K562 (cell line): ENCODE data around the gene ZNF236. TPM values are rescaled to one million over a fixed set of nuclear protein-coding genes. Genes with fewer than 3 reads are reported as not detected.
A peak's percentile ranks its signal among the peaks of the same experiment; 100 is the strongest.

Experiments
- ATAC-seq: fragments of 200-7000 bp; cut with Tn5 transposase; 3 replicates; pipeline ENCODE4 v1.9.1; 2020; ENCODE audit warnings: moderate library complexity
- BruUV-seq: library from RNA; stranded (reverse); fragments of 400-500 nt; replicated peaks from 2 replicates; lab custom pipeline; 2021; lab: Mats Ljungman, UMichigan
- CTCF ChIA-PET: fragments of 300-600 bp; formaldehyde crosslinking; extraction: SDS; loops from one replicate; lab custom pipeline; 2021; ENCODE audit warnings: low intra/inter-chr PET ratio; lab: Yijun Ruan, JAX
- POLR2A ChIA-PET: fragments of 300-600, 350-650 bp; sonication (Branson Sonifier 250); formaldehyde crosslinking; extraction: SDS; loops from one replicate; lab custom pipeline; 2021; ENCODE audit warnings: antibody characterized with exemption, inconsistent platforms; lab: Yijun Ruan, JAX
- DNase-seq, 4 experiments: peaks; one replicate each; pipeline versions ENCODE4 v3.0.0 to v3.0.0-alpha.2; 2011 to 2018; ENCODE audit warnings: low spot score in 3 of 4, mixed read lengths in 3 of 4; ENCODE audit errors: extremely low read depth in 1 of 4
- FAIRE-seq: peaks from 2 replicates; lab custom pipeline; 2011; peaks lifted over from hg19 to GRCh38; lab: Jason Lieb, UNC
- H2AFZ ChIP-seq: 2 replicates; pipeline ENCODE4 v1.6.0; 2011; ENCODE audit warnings: low read depth, low read length, control low read depth, inconsistent platforms
- H3K27ac ChIP-seq: fragments of 200-600 bp; 3 replicates; pipeline ENCODE4 v1.8.0; 2011; ENCODE audit warnings: low read depth, mild to moderate bottlenecking, control low read depth, inconsistent platforms, low read length, moderate library complexity, mixed read lengths; ENCODE audit errors: extremely low read depth
- H3K27me3 ChIP-seq, 2 experiments: fragments of 300-600 bp in 1 of 2; 2 replicates in 1 of 2; 3 replicates in 1 of 2; pipeline versions ENCODE4 v1.6.0 to v1.8.0; 2011; ENCODE audit warnings: inconsistent platforms in 2 of 2, low read length in 2 of 2, mild to moderate bottlenecking in 1 of 2, mixed read lengths in 1 of 2, moderate library complexity in 1 of 2; ENCODE audit not compliant: control insufficient read depth in 2 of 2, insufficient read depth in 2 of 2
- H3K36me3 ChIP-seq: fragments of 300-600 bp; 3 replicates; pipeline ENCODE4 v1.8.0; 2011; ENCODE audit warnings: mild to moderate bottlenecking, low read length, inconsistent platforms; ENCODE audit not compliant: control insufficient read depth, insufficient read depth
- H3K4me1 ChIP-seq, 2 experiments: fragments of 200-600 bp in 1 of 2; replicated peaks in 1 of 2; 2 replicates in 1 of 2; 3 replicates in 1 of 2; pipeline versions ENCODE4 v1.5.1 to v1.8.0; 2011; ENCODE audit warnings: inconsistent platforms in 2 of 2, low read length in 2 of 2, mild to moderate bottlenecking in 1 of 2, mixed read lengths in 1 of 2, moderate library complexity in 1 of 2; ENCODE audit not compliant: control insufficient read depth in 2 of 2, insufficient read depth in 2 of 2
- H3K4me2 ChIP-seq: 2 replicates; pipeline ENCODE4 v1.6.1; 2011; ENCODE audit warnings: low read length, control low read depth, inconsistent platforms, mixed read lengths; ENCODE audit not compliant: insufficient read depth
- H3K4me3 ChIP-seq: fragments of 200-600 bp; sonication (generic), shearing (Covaris generic); 2 replicates; pipeline ENCODE4 v1.5.1; 2016; ENCODE audit warnings: control low read depth, inconsistent platforms
- H3K79me2 ChIP-seq: fragments of 200-600 bp; 3 replicates; pipeline ENCODE4 v1.8.0; 2011; ENCODE audit warnings: low read length, inconsistent platforms; ENCODE audit not compliant: control insufficient read depth, insufficient read depth
- H3K9ac ChIP-seq, 2 experiments: 2 replicates each; pipeline versions ENCODE4 v1.6.0 to v1.6.1; 2011; ENCODE audit warnings: low read depth in 2 of 2, low read length in 2 of 2, control low read depth in 1 of 2, inconsistent platforms in 1 of 2, mild to moderate bottlenecking in 1 of 2, mixed read lengths in 1 of 2; ENCODE audit not compliant: insufficient read depth in 1 of 2
- H3K9me1 ChIP-seq: one replicate; pipeline ENCODE4 v1.6.0; 2011; ENCODE audit warnings: inconsistent platforms, mild to moderate bottlenecking, low read length, moderate library complexity; ENCODE audit not compliant: control insufficient read depth, insufficient read depth
- H3K9me3 ChIP-seq: replicated peaks from 2 replicates; pipeline ENCODE4 v1.5.1; 2011; ENCODE audit warnings: low read depth, low read length, inconsistent platforms; ENCODE audit not compliant: control insufficient read depth, insufficient read depth
- H4K20me1 ChIP-seq: replicated peaks from 2 replicates; pipeline ENCODE4 v1.6.1; 2011; ENCODE audit warnings: low read length, inconsistent platforms, mixed read lengths; ENCODE audit not compliant: control insufficient read depth, insufficient read depth
- MEIS2 ChIP-seq: fragments of 450-650 bp; IDR thresholded peaks from 2 replicates; pipeline ENCODE4 v1.6.1; 2014; ENCODE audit warnings: mild to moderate bottlenecking; ENCODE audit not compliant: partially characterized antibody
- MGA ChIP-seq: fragments of 450-650 bp; IDR thresholded peaks from 2 replicates; pipeline ENCODE4 v1.6.1; 2016; ENCODE audit warnings: mild to moderate bottlenecking, moderate library complexity
- RBM39 ChIP-seq: fragments of 200-400 bp; formaldehyde crosslinking; optimal IDR thresholded peaks from 2 replicates; pipeline ENCODE3; 2018; ENCODE audit warnings: low read depth, low read length
- SOX6 ChIP-seq: fragments of 450-650 bp; IDR thresholded peaks from 2 replicates; pipeline ENCODE4 v1.6.1; 2014; ENCODE audit warnings: mild to moderate bottlenecking
- ZBTB2 ChIP-seq: fragments of 450-650 bp; IDR thresholded peaks from 2 replicates; pipeline ENCODE4 v1.6.1; 2016; ENCODE audit warnings: antibody characterized with exemption
- WGBS: fragments of 100-300 bp; shearing (Covaris generic); methylation state at CpG from one replicate; pipeline ENCODE4 v1.1.6; 2016; ENCODE audit warnings: low coverage, mixed read lengths; ENCODE audit not compliant: insufficient coverage; ENCODE audit errors: missing lambda C conversion rate; 5-methylcytosine and 5-hydroxymethylcytosine counted together
- in situ Hi-C: fragments of 300-500 bp; cut with MboI; formaldehyde crosslinking; loops from 4 replicates; pipeline ENCODE4 v1.15.0; 2018; ENCODE audit warnings: inconsistent platforms, mixed read lengths
- intact Hi-C: fragments of 100-400 bp; cut with micrococcal nuclease; formaldehyde crosslinking; loops from 2 replicates; pipeline ENCODE4 v1.14.2; 2022
- polyA plus RNA-seq, 8 experiments: library from polyadenylated mRNA; depleted of rRNA in 4 of 8; stranded (reverse) in 5 of 8; unstranded in 3 of 8; fragments of >200 nt; fragmentation: Nextera tagmentation in 2 of 8; fragmentation: Illumina TruSeq in 1 of 8; extraction: Ambion mirVana in 2 of 8; extraction: Trizol in 1 of 8; gene quantifications; 2 replicates each; pipeline versions ENCODE4 v1.2.1 to v1.2.3, GENCODE V29; 2011 to 2014; ENCODE audit warnings: inconsistent platforms in 1 of 8, missing spikeins in 1 of 8
- total RNA-seq, 7 experiments: library from RNA; depleted of rRNA in 6 of 7; stranded (reverse); fragments of >200 nt in 6 of 7; fragmentation: Illumina TruSeq in 2 of 7; extraction: Trizol in 2 of 7; gene quantifications; 2 replicates each; pipeline versions ENCODE4 v1.2.1 to v1.2.3, GENCODE V29; 2011 to 2021; ENCODE audit warnings: low replicate concordance in 1 of 7
- TF ChIP-seq, protein P1 (sequence below), 2 experiments: fragments of 450-650 bp; conservative IDR thresholded peaks; 2 replicates each; pipeline ENCODE4 v1.6.1; 2017; ENCODE audit warnings: mild to moderate bottlenecking in 2 of 2, moderate library complexity in 2 of 2

ZNF236 gene
- total and polyA plus RNA-seq, 9 of the 15 experiments (the other 6 are each of a cell fraction or from before 2014, with no cell fraction given) = 0.35 to 8.7 (median 3.4) TPM

DNA sequence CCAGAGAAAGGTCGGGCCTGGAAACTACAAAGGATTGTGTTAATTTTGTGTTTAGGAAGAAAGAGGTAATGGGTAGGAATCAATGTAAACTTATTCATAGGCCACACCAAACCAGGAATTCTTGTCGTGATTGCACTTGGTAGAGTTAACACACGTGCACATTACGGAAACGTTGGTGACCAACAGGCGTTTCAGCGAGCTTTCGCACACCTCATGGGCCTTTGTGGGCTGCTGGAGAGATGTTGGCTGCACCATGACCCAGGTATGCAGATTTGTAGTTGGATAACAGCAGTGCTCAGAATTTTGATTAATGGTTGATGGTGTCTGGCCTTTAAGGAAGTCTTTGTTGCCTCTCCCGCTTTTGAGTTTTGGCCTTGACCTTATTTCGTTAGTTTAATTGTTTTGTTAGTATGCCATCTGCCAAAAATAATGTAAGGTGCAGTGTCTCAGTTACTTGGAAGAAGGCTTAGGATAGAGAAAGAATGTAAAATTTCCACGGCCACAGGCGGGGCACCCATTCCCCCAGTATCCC, 1.9 kb downstream of the ZNF236 start:
- in situ Hi-C loops = no loop called here
- H4K20me1 ChIP-seq = no peaks in the 10 kb centered on the region
- H3K27me3 ChIP-seq = no peaks in the 10 kb centered on the region
- no peak for ATAC-seq
- ChIA-PET POLR2A (interaction anchor here (1.6 kb wide), 1 partner anchor 14 kb away, joined by 6 read pairs; no protein-coding TSS in a partner anchor), CTCF (no interaction called here)
- no peaks in the 10 kb centered on the region for H3K36me3 ChIP-seq
- peak overlapping the region; percentile 68 to 85; a peak in 3 of 4 replicates for H3K9ac ChIP-seq
- BruUV-seq = TSS peak; percentile 68
- H3K9me3 ChIP-seq = no peaks in the 10 kb centered on the region
- H3K27ac ChIP-seq = peak overlapping the region; percentile 80
- H3K9me1 ChIP-seq = no peaks in the 10 kb centered on the region
- H3K4me2 ChIP-seq = peak overlapping the region; percentile 90
- H3K4me1 ChIP-seq = peaks cover 12 to 22% of the 10 kb centered on the region in 2 experiments; a peak in 4 of 5 replicates
- H3K4me3 ChIP-seq = peak overlapping the region; percentile 67
- peak; percentile 17 for TF ChIP-seq MEIS2
- TF ChIP-seq MGA = 0 out of 2 replicates have a peak, but pooled peaks have one; percentile 34
- no peak for TF ChIP-seq SOX6
- no peak for TF ChIP-seq ZBTB2
- no peak for TF ChIP-seq RBM39
- TF ChIP-seq, protein P1, sequence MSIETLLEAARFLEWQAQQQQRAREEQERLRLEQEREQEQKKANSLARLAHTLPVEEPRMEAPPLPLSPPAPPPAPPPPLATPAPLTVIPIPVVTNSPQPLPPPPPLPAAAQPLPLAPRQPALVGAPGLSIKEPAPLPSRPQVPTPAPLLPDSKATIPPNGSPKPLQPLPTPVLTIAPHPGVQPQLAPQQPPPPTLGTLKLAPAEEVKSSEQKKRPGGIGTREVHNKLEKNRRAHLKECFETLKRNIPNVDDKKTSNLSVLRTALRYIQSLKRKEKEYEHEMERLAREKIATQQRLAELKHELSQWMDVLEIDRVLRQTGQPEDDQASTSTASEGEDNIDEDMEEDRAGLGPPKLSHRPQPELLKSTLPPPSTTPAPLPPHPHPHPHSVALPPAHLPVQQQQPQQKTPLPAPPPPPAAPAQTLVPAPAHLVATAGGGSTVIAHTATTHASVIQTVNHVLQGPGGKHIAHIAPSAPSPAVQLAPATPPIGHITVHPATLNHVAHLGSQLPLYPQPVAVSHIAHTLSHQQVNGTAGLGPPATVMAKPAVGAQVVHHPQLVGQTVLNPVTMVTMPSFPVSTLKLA (conservative IDR thresholded peaks at IDR 0.05) = peak in 1 of 2 experiments; percentile 30; a peak in 1 of 4 replicates
- peak overlapping the region; percentile 87 for H2AFZ ChIP-seq
- intact Hi-C loops = no loop called here
- H3K79me2 ChIP-seq = peaks cover 59% of the 10 kb centered on the region
- no peak for FAIRE-seq
- DNase-seq = no peak
- 23% methylated on average over 12 of the region's 12 CpGs for WGBS
